Measurements from ENCODE around the gene ZP1. TPM values are rescaled to one million over a fixed set of nuclear protein-coding genes. Genes with fewer than 3 reads are reported as not detected.
A peak's percentile ranks its signal among the peaks of the same experiment; 100 is the strongest.

ZP1 gene
- total RNA-seq, 3 donors from 2014 or later, result 0.32 to 0.73 TPM; not detected in 1

- intact Hi-C loops (cut with DNase I; ENCODE audit: low total_unique reads), result no loop called here
- no peak for DNase-seq (ENCODE audit: low spot score in 2 of 2)
- TF ChIP-seq, protein P1, sequence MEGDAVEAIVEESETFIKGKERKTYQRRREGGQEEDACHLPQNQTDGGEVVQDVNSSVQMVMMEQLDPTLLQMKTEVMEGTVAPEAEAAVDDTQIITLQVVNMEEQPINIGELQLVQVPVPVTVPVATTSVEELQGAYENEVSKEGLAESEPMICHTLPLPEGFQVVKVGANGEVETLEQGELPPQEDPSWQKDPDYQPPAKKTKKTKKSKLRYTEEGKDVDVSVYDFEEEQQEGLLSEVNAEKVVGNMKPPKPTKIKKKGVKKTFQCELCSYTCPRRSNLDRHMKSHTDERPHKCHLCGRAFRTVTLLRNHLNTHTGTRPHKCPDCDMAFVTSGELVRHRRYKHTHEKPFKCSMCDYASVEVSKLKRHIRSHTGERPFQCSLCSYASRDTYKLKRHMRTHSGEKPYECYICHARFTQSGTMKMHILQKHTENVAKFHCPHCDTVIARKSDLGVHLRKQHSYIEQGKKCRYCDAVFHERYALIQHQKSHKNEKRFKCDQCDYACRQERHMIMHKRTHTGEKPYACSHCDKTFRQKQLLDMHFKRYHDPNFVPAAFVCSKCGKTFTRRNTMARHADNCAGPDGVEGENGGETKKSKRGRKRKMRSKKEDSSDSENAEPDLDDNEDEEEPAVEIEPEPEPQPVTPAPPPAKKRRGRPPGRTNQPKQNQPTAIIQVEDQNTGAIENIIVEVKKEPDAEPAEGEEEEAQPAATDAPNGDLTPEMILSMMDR (IDR thresholded peaks at IDR 0.05), result no peak
- no peak for TF ChIP-seq POLR2AphosphoS5 (IDR thresholded peaks at IDR 0.05)
- no peak for TF ChIP-seq POLR2A (IDR thresholded peaks at IDR 0.05)
- Histone ChIP-seq H3K4me1 (no peaks in the 10 kb centered on the region), H3K36me3 (no peaks in the 10 kb centered on the region), H3K27me3 (no peaks in the 10 kb centered on the region), H3K4me3 (no peak overlapping the region), H3K27ac (no peak overlapping the region), H3K9me3 (no peaks in the 10 kb centered on the region)
Observed at GRCh38 chr11:60870276-60870675, 2.9 kb downstream of the ZP1 start.

- H3K9me3 ChIP-seq, result no peaks in the 10 kb centered on the region
- no peaks in the 10 kb centered on the region for H3K27me3 ChIP-seq
- no peaks in the 10 kb centered on the region for H3K36me3 ChIP-seq
- TF ChIP-seq POLR2AphosphoS5 (IDR thresholded peaks at IDR 0.05), result no peak
- TF ChIP-seq, protein P1 (IDR thresholded peaks at IDR 0.05), result no peak
- no peak for TF ChIP-seq POLR2A (IDR thresholded peaks at IDR 0.05)
- H3K27ac ChIP-seq, result peak overlapping the region in 1 of 2 donors; percentile 48
- H3K4me1 ChIP-seq, result no peaks in the 10 kb centered on the region
- DNase-seq (ENCODE audit: low spot score in 2 of 2), result no peak
- no peak overlapping the region for H3K4me3 ChIP-seq
- intact Hi-C loops (cut with DNase I; ENCODE audit: low total_unique reads), result no loop called here
Observed at GRCh38 chr11:60870733-60871377, 3.5 kb downstream of the ZP1 start.

DNA sequence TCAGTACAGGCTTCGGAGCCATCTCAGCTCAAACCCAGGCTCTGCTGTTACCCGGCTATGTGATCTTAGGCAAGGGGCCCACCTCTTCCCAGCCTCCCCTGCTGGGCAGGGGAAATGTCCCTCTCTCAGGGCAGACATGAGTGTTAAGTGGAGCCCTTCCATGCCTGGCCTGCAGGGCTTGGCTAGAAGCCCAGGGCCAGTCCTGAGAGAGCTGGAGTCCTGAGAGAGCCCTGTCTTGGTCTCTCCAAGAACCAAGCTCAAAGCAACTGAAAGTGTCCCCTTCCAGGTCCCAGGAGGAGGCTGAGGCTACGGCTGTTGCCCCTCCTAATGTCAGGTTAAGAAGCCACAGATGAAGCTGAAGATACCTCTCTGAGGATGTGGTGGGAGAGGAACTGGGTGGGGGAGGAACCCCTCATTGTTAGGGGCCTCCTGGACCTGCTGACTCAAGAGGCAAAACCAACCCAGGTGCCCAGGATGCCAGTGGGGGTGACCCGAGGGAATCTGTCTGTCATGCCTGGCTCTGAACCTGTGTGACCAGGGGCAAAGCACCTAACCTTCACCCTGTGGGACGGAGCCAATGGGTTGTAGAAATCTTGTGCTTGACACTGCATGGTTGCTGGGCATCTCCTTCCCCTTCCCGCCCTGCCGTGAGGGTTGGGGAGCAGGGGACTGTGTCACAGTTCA, 4.2 kb downstream of the ZP1 start:
- Histone ChIP-seq H3K27me3 (no peaks in the 10 kb centered on the region), H3K4me1 (no peaks in the 10 kb centered on the region), H3K4me3 (no peak overlapping the region), H3K27ac (peak overlapping the region in 1 of 2 donors; percentile 48), H3K9me3 (no peaks in the 10 kb centered on the region), H3K36me3 (no peaks in the 10 kb centered on the region)
- intact Hi-C loops (cut with DNase I; ENCODE audit: low total_unique reads), result no loop called here
- no peak for DNase-seq (ENCODE audit: low spot score in 2 of 2)
- TF ChIP-seq, protein P1 (IDR thresholded peaks at IDR 0.05), result no peak
- TF ChIP-seq POLR2AphosphoS5 (IDR thresholded peaks at IDR 0.05) (no peak), POLR2A (IDR thresholded peaks at IDR 0.05) (no peak)

GRCh38 chr11:60872124-60872960, 5.0 kb downstream of the ZP1 start:
- intact Hi-C loops (cut with DNase I; ENCODE audit: low total_unique reads), result no loop called here
- H3K4me1 ChIP-seq, result no peaks in the 10 kb centered on the region

More at GRCh38 chr11:60872124-60872960, 5.0 kb downstream of the ZP1 start:
- Histone ChIP-seq H3K27ac (peak overlapping the region; percentile 7 to 52), H3K27me3 (no peaks in the 10 kb centered on the region), H3K9me3 (no peaks in the 10 kb centered on the region), H3K4me3 (no peak overlapping the region), H3K36me3 (no peaks in the 10 kb centered on the region)
- no peak for DNase-seq (ENCODE audit: low spot score in 2 of 2)
- no peak for TF ChIP-seq POLR2AphosphoS5 (IDR thresholded peaks at IDR 0.05)
- TF ChIP-seq, protein P1 (IDR thresholded peaks at IDR 0.05), result no peak

Data from breast epithelium (tissue), 4 donors.